ENCODE measurements around the gene TBX2.

TBX2 gene

GRCh38 chr17:61398721-61399130 is 917 bp upstream of the TBX2 start:
- no peak; the same call in 2 of the 3 replicates for ATAC-seq
- TF ChIP-seq, protein P1, sequence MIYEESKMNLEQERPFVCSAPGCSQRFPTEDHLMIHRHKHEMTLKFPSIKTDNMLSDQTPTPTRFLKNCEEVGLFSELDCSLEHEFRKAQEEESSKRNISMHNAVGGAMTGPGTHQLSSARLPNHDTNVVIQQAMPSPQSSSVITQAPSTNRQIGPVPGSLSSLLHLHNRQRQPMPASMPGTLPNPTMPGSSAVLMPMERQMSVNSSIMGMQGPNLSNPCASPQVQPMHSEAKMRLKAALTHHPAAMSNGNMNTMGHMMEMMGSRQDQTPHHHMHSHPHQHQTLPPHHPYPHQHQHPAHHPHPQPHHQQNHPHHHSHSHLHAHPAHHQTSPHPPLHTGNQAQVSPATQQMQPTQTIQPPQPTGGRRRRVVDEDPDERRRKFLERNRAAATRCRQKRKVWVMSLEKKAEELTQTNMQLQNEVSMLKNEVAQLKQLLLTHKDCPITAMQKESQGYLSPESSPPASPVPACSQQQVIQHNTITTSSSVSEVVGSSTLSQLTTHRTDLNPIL (CRISPR knock-in tag; IDR thresholded peaks at IDR 0.05; ENCODE audit: low read depth), result peak; percentile 27; the same call in 1 of the 2 replicates
- no peak for TF ChIP-seq ESRRG (CRISPR knock-in tag; IDR thresholded peaks at IDR 0.05)
- TF ChIP-seq CSDC2 (CRISPR knock-in tag; IDR thresholded peaks at IDR 0.05), result no peak
- TF ChIP-seq RARB (CRISPR knock-in tag; IDR thresholded peaks at IDR 0.05), result no peak
- no peak for TF ChIP-seq TCF4 (CRISPR knock-in tag; IDR thresholded peaks at IDR 0.05; ENCODE audit: borderline replicate concordance)
- TF ChIP-seq POU6F1 (CRISPR knock-in tag; IDR thresholded peaks at IDR 0.05; ENCODE audit: borderline replicate concordance, low read depth), result no peak
- TF ChIP-seq, protein P2, sequence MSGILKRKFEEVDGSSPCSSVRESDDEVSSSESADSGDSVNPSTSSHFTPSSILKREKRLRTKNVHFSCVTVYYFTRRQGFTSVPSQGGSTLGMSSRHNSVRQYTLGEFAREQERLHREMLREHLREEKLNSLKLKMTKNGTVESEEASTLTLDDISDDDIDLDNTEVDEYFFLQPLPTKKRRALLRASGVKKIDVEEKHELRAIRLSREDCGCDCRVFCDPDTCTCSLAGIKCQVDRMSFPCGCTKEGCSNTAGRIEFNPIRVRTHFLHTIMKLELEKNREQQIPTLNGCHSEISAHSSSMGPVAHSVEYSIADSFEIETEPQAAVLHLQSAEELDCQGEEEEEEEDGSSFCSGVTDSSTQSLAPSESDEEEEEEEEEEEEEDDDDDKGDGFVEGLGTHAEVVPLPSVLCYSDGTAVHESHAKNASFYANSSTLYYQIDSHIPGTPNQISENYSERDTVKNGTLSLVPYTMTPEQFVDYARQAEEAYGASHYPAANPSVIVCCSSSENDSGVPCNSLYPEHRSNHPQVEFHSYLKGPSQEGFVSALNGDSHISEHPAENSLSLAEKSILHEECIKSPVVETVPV (CRISPR knock-in tag; IDR thresholded peaks at IDR 0.05), result no peak

GRCh38 chr17:61400066-61400716 is 548 bp downstream of the TBX2 start:
- TF ChIP-seq OSR1 (CRISPR knock-in tag; IDR thresholded peaks at IDR 0.05) (no peak), TCF4 (CRISPR knock-in tag; IDR thresholded peaks at IDR 0.05; ENCODE audit: borderline replicate concordance) (no peak), PPARA (CRISPR knock-in tag; IDR thresholded peaks at IDR 0.05; ENCODE audit: borderline replicate concordance) (no peak), ZFP30 (CRISPR knock-in tag; IDR thresholded peaks at IDR 0.05) (no peak), TOX (CRISPR knock-in tag; IDR thresholded peaks at IDR 0.05; ENCODE audit: borderline replicate concordance) (no peak), ZFP3 (CRISPR knock-in tag; IDR thresholded peaks at IDR 0.05) (no peak), ESRRG (CRISPR knock-in tag; IDR thresholded peaks at IDR 0.05) (no peak), GLIS3 (CRISPR knock-in tag; IDR thresholded peaks at IDR 0.05) (no peak), PATZ1 (CRISPR knock-in tag; IDR thresholded peaks at IDR 0.05; ENCODE audit: borderline replicate concordance) (no peak), SNAI2 (CRISPR knock-in tag; IDR thresholded peaks at IDR 0.05) (no peak), RARB (CRISPR knock-in tag; IDR thresholded peaks at IDR 0.05) (no peak), ZC3H10 (CRISPR knock-in tag; IDR thresholded peaks at IDR 0.05) (no peak), ARNTL (CRISPR knock-in tag; IDR thresholded peaks at IDR 0.05; ENCODE audit: borderline replicate concordance, low read depth) (no peak), POU6F1 (CRISPR knock-in tag; IDR thresholded peaks at IDR 0.05; ENCODE audit: borderline replicate concordance, low read depth) (no peak), BACH2 (CRISPR knock-in tag; IDR thresholded peaks at IDR 0.05; ENCODE audit: borderline replicate concordance) (no peak), TSHZ2 (CRISPR knock-in tag; IDR thresholded peaks at IDR 0.05) (no peak)
- TF ChIP-seq, protein P2 (CRISPR knock-in tag; IDR thresholded peaks at IDR 0.05), result no peak
- ATAC-seq, result no peak
